Measurements from ENCODE around the gene WEE2. TPM values are rescaled to one million over a fixed set of nuclear protein-coding genes. Genes with fewer than 3 reads are reported as not detected.
"Not testable (repeated sequence)": the region's sequence is repeated elsewhere in the genome, so short reads cannot be mapped to it uniquely, and the experiment has no call there.

The WEE2 gene
- total RNA-seq, 1 donor from 2014 or later = not detected

DNA sequence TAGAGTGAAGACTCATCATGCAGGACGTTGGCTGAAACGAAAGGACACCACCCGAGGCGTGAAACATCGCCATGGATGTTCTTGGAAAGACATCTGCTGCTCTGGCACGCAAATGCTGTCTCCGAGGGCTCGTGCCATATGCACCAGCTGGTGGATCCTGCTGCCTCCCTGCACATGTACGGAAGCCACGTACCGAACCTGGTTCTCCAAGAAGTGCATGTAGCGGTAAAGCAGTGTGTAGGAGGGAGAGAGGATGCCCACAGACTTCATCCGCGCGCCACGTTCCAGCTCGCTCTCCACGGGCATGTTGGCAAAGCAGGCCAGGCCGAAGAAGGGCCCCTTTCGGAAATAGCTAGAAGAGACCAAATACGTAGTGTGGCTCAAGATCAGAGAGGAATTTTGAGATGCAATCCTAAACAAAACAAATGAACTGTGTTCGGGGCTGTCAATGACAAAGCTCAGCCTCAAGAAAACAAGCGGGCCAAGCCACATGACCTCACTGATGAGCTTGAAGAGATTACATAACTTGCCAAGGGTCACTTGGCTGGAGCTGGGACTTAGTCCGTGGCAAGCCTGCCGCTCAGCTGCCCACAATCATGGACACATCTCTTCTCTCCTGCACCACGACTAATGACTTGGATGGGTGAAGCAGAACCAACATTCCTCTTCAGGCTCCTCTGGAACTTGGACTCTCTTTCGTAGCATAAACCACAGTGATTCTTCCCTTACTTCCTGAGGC lies 22.7 kb upstream of the WEE2 start:
- H3K4me3 Mint-ChIP-seq (ENCODE audit: unreplicated experiment) = peak overlapping the region; percentile 23
- DNase-seq = peak; percentile 38
- peaks cover 5% of the 10 kb centered on the region for H3K9me3 Mint-ChIP-seq (ENCODE audit: unreplicated experiment)
- H3K36me3 Mint-ChIP-seq (ENCODE audit: unreplicated experiment) = peaks cover 10% of the 10 kb centered on the region
- H3K27ac Mint-ChIP-seq (ENCODE audit: unreplicated experiment) = peak overlapping the region; percentile 60
- TF ChIP-seq, protein P1, sequence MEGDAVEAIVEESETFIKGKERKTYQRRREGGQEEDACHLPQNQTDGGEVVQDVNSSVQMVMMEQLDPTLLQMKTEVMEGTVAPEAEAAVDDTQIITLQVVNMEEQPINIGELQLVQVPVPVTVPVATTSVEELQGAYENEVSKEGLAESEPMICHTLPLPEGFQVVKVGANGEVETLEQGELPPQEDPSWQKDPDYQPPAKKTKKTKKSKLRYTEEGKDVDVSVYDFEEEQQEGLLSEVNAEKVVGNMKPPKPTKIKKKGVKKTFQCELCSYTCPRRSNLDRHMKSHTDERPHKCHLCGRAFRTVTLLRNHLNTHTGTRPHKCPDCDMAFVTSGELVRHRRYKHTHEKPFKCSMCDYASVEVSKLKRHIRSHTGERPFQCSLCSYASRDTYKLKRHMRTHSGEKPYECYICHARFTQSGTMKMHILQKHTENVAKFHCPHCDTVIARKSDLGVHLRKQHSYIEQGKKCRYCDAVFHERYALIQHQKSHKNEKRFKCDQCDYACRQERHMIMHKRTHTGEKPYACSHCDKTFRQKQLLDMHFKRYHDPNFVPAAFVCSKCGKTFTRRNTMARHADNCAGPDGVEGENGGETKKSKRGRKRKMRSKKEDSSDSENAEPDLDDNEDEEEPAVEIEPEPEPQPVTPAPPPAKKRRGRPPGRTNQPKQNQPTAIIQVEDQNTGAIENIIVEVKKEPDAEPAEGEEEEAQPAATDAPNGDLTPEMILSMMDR (IDR thresholded peaks at IDR 0.05; ENCODE audit: partially characterized antibody, unreplicated experiment) = no peak
- peaks cover 21% of the 10 kb centered on the region for H3K4me1 Mint-ChIP-seq (ENCODE audit: low read depth, unreplicated experiment)
- H3K27me3 Mint-ChIP-seq (ENCODE audit: unreplicated experiment) = no peaks in the 10 kb centered on the region

DNA sequence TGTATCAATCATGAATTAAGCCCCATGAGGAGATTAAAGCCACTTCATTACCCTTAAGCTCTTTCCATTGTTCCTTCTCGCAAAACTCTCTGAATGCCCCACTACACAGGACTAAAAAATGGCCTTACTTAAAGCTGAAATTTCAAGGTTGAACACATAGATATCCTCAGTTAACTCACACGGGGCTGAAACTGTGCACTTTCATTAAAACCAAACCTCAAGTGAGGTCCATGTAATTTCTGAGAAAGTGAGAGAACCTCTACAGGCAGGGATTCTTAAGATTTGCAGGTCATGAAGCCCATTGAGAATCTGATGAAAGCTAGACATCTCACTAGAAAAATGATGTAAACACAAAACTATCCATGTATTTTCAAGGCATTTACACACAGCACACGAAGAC lies 22.1 kb upstream of the WEE2 start:
- no peak overlapping the region for H3K4me3 Mint-ChIP-seq (ENCODE audit: unreplicated experiment)
- H3K4me1 Mint-ChIP-seq (ENCODE audit: low read depth, unreplicated experiment) = peaks cover 21% of the 10 kb centered on the region

DNA sequence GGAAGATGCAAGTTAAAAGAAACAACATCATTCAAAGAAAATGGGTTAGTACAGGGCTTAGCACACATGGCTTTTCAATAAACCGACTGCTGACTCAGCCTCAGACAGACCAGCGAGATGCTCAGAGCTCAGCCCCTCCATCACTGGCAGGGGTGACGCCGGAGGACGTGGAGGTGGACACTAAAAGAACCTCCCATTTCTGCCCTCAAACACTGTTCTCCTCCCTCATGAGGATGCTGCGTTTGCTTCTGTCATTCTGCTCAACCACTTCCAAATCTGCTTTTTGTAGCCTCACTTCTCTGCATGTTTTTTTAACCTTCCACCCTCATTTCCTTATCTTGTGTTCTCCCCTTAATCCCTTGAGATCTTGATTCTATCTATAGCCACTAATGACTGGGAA lies 21.5 kb upstream of the WEE2 start:
- Mint-ChIP-seq H3K27ac (ENCODE audit: unreplicated experiment) (no peak overlapping the region), H3K36me3 (ENCODE audit: unreplicated experiment) (peaks cover 10% of the 10 kb centered on the region), H3K27me3 (ENCODE audit: unreplicated experiment) (no peaks in the 10 kb centered on the region), H3K4me3 (ENCODE audit: unreplicated experiment) (no peak overlapping the region), H3K4me1 (ENCODE audit: low read depth, unreplicated experiment) (peaks cover 21% of the 10 kb centered on the region), H3K9me3 (ENCODE audit: unreplicated experiment) (peaks cover 5% of the 10 kb centered on the region)
- TF ChIP-seq, protein P1 (IDR thresholded peaks at IDR 0.05; ENCODE audit: partially characterized antibody, unreplicated experiment) = no peak
- DNase-seq = no peak

More for the DNA sequence above, 22.1 kb upstream of the WEE2 start:
- no peaks in the 10 kb centered on the region for H3K27me3 Mint-ChIP-seq (ENCODE audit: unreplicated experiment)
- DNase-seq = no peak
- H3K9me3 Mint-ChIP-seq (ENCODE audit: unreplicated experiment) = peaks cover 5% of the 10 kb centered on the region
- TF ChIP-seq, protein P1 (IDR thresholded peaks at IDR 0.05; ENCODE audit: partially characterized antibody, unreplicated experiment) = no peak
- H3K36me3 Mint-ChIP-seq (ENCODE audit: unreplicated experiment) = peaks cover 10% of the 10 kb centered on the region
- H3K27ac Mint-ChIP-seq (ENCODE audit: unreplicated experiment) = no peak overlapping the region

DNA sequence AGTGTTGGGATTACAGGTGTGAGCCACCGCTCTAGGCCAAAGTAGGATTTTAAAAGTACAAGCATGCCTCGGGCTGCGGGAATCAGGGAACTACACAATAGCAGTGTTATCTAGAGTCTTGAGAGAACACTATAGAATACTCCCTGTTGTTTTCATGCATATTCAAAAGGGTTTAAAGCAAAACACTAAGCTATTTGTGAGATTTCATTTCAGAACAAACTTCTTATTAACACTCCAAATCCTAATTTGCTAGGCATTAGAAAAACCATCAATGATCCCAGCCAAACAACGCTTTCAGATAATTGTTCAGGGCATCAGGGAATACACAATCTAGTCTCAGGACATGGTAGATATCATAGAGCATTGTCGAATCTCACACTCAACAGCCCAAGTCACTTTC lies 20.1 kb upstream of the WEE2 start:
- Mint-ChIP-seq H3K36me3 (ENCODE audit: unreplicated experiment) (peaks cover 10% of the 10 kb centered on the region), H3K27ac (ENCODE audit: unreplicated experiment) (no peak overlapping the region), H3K9me3 (ENCODE audit: unreplicated experiment) (peaks cover 5% of the 10 kb centered on the region), H3K4me1 (ENCODE audit: low read depth, unreplicated experiment) (peaks cover 19% of the 10 kb centered on the region), H3K4me3 (ENCODE audit: unreplicated experiment) (no peak overlapping the region), H3K27me3 (ENCODE audit: unreplicated experiment) (no peaks in the 10 kb centered on the region)
- no peak for DNase-seq
- TF ChIP-seq, protein P1 (IDR thresholded peaks at IDR 0.05; ENCODE audit: partially characterized antibody, unreplicated experiment) = no peak

DNA sequence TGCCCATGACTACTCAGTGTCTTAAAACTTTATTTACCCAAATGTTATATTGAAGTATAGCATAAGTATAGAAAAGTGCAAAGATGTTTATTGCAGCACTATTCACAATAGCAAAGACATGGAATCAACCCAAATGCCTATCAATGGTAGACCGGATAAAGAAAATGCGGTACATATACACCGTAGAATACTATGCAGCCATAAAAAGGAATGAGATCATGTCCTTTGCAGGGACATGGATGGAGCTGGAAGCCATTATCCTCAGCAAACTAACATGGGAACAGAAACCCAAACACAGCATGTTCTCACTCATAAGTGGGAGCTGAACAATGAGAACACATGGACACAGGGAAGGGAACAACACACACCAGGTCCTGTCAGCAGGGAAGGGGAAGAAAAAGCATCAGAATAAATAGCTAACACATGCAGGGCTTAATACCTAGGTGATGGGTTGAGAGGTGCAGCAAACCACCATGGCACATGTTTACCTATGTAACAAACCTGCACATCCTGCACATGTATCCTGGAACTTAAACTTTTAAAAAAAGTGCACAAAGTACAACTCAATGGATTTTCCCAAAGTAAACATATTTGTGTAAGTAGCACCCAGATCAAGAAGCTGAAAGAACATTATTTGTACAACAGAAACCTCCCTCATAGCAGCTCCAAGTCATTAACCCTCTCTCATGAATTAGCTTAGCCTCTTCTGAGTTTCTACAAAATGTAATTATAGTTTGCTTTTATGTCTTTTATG lies 18.9 kb upstream of the WEE2 start:
- not testable (repeated sequence) for H3K27ac Mint-ChIP-seq (ENCODE audit: unreplicated experiment); H3K36me3 Mint-ChIP-seq (ENCODE audit: unreplicated experiment); H3K27me3 Mint-ChIP-seq (ENCODE audit: unreplicated experiment); H3K4me3 Mint-ChIP-seq (ENCODE audit: unreplicated experiment); H3K9me3 Mint-ChIP-seq (ENCODE audit: unreplicated experiment); DNase-seq
- peaks cover 19% of the 10 kb centered on the region for H3K4me1 Mint-ChIP-seq (ENCODE audit: low read depth, unreplicated experiment)

Data from glutamatergic neuron (in vitro differentiated cells).